Glutamatergic neuron (in vitro differentiated cells): ENCODE measurements around the gene COL12A1. TPM values are rescaled to one million over a fixed set of nuclear protein-coding genes. Genes with fewer than 3 reads are reported as not detected.

ENCODE experiments used
- DNase-seq: peaks from one replicate; pipeline ENCODE4 v3.0.0; 2022
- H3K27ac Mint-ChIP-seq: one replicate; pipeline ENCODE4 v1.8.0; 2020; ENCODE audit warnings: mild to moderate bottlenecking, mixed read lengths, inconsistent platforms; ENCODE audit not compliant: unreplicated experiment
- H3K27me3 Mint-ChIP-seq: one replicate; pipeline ENCODE4 v1.8.0; 2020; ENCODE audit warnings: mild to moderate bottlenecking, moderate library complexity, mixed read lengths, inconsistent platforms; ENCODE audit not compliant: unreplicated experiment
- H3K36me3 Mint-ChIP-seq: one replicate; pipeline ENCODE4 v1.8.0; 2020; ENCODE audit warnings: mild to moderate bottlenecking, mixed read lengths, inconsistent platforms; ENCODE audit not compliant: unreplicated experiment
- H3K4me1 Mint-ChIP-seq: one replicate; pipeline ENCODE4 v1.8.0; 2020; ENCODE audit warnings: mild to moderate bottlenecking, low read depth, mixed read lengths, inconsistent platforms; ENCODE audit not compliant: unreplicated experiment
- H3K4me3 Mint-ChIP-seq: one replicate; pipeline ENCODE4 v1.8.0; 2020; ENCODE audit warnings: mild to moderate bottlenecking, mixed read lengths, inconsistent platforms; ENCODE audit not compliant: unreplicated experiment
- H3K9me3 Mint-ChIP-seq: one replicate; pipeline ENCODE4 v1.8.0; 2020; ENCODE audit warnings: mild to moderate bottlenecking, moderate library complexity, mixed read lengths, inconsistent platforms; ENCODE audit not compliant: unreplicated experiment
- total RNA-seq: library from RNA; stranded (reverse); fragmentation: NEBNext Ultra II Directional; extraction: Animal tissue kit (Norgen Biotek cat#: 25700); gene quantifications from one replicate; pipeline ENCODE4 v1.2.1, GENCODE V29; 2021; ENCODE audit not compliant: unreplicated experiment
- TF ChIP-seq, protein P1 (sequence below): fragments of 200-600 bp; sonication (generic); IDR thresholded peaks from one replicate; pipeline ENCODE4 v1.5.0; 2021; ENCODE audit not compliant: partially characterized antibody, unreplicated experiment

COL12A1 gene
- total RNA-seq, 1 donor from 2014 or later: 2.4 TPM

DNA sequence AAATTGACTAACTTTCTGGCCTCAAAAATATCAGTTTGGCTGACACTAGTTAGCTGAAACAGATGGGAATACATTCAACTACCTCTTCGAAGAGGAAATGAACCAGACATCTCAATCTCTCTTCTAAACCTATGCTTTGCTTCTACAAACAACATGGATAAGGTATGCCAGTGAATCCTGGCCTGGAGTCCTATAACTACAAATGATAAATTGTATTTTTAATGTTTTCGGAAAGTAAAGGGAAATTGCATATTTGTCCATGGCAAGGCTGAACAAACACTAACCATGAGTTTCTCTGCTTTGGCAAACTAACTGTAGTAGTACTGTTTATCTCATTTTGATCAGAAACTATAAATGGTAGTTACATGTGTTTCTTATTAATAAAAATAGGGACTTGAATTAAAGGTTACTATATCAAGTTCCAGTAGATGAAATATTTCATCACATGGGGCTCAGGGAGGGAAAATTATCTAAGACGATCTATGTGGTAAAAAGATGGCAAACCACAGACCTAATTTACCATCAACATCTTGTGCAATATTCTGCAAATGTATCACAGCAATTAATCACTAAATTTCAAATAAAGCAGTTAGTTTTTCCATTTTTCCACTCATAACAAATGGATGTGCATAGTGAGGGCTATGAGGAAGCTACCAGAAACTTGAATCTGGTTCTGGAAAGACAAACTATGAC is 76.8 kb downstream of the COL12A1 start:
- H3K4me3 Mint-ChIP-seq: no peak overlapping the region
- DNase-seq: no peak
- H3K27me3 Mint-ChIP-seq: no peaks in the 10 kb centered on the region
- no peaks in the 10 kb centered on the region for H3K4me1 Mint-ChIP-seq
- H3K36me3 Mint-ChIP-seq: no peaks in the 10 kb centered on the region
- H3K9me3 Mint-ChIP-seq: no peaks in the 10 kb centered on the region
- TF ChIP-seq, protein P1, sequence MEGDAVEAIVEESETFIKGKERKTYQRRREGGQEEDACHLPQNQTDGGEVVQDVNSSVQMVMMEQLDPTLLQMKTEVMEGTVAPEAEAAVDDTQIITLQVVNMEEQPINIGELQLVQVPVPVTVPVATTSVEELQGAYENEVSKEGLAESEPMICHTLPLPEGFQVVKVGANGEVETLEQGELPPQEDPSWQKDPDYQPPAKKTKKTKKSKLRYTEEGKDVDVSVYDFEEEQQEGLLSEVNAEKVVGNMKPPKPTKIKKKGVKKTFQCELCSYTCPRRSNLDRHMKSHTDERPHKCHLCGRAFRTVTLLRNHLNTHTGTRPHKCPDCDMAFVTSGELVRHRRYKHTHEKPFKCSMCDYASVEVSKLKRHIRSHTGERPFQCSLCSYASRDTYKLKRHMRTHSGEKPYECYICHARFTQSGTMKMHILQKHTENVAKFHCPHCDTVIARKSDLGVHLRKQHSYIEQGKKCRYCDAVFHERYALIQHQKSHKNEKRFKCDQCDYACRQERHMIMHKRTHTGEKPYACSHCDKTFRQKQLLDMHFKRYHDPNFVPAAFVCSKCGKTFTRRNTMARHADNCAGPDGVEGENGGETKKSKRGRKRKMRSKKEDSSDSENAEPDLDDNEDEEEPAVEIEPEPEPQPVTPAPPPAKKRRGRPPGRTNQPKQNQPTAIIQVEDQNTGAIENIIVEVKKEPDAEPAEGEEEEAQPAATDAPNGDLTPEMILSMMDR: no peak
- H3K27ac Mint-ChIP-seq: no peak overlapping the region

DNA sequence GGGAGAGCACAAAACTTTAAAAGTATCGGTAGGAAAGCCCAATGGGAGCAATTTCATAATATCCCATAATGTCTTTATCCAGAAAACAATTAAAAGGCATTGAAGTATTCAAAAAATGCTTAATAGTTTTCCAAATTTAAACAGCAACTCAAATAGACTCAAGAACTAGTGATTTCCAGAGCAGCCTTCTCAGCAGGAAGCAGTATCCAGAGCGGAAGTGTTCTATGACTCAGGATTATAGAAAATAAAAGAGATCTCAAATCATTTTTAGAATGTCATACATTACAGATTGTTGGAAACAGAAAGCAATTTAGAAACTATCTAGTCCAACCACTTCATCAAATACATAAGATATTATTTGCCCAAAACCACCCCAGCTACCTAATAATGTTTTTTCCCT is 79.3 kb downstream of the COL12A1 start:
- Mint-ChIP-seq H3K4me3 (no peak overlapping the region), H3K27ac (no peak overlapping the region), H3K36me3 (no peaks in the 10 kb centered on the region), H3K4me1 (no peaks in the 10 kb centered on the region), H3K9me3 (no peaks in the 10 kb centered on the region), H3K27me3 (no peaks in the 10 kb centered on the region)
- TF ChIP-seq, protein P1: no peak
- no peak for DNase-seq

- Mint-ChIP-seq H3K27me3 (no peaks in the 10 kb centered on the region), H3K36me3 (no peaks in the 10 kb centered on the region), H3K4me1 (no peaks in the 10 kb centered on the region), H3K27ac (no peak overlapping the region), H3K4me3 (no peak overlapping the region), H3K9me3 (no peaks in the 10 kb centered on the region)
- TF ChIP-seq, protein P1: no peak
- no peak for DNase-seq
These were observed 80.9 kb downstream of the COL12A1 start for GRCh38 chr6:75124983-75125382.

- no peaks in the 10 kb centered on the region for H3K4me1 Mint-ChIP-seq
- no peak for DNase-seq
- TF ChIP-seq, protein P1: no peak
- no peak overlapping the region for H3K27ac Mint-ChIP-seq
- H3K27me3 Mint-ChIP-seq: no peaks in the 10 kb centered on the region
- H3K4me3 Mint-ChIP-seq: no peak overlapping the region
- H3K9me3 Mint-ChIP-seq: no peaks in the 10 kb centered on the region
- no peaks in the 10 kb centered on the region for H3K36me3 Mint-ChIP-seq
These were observed 81.8 kb downstream of the COL12A1 start for GRCh38 chr6:75124085-75124484.

DNA sequence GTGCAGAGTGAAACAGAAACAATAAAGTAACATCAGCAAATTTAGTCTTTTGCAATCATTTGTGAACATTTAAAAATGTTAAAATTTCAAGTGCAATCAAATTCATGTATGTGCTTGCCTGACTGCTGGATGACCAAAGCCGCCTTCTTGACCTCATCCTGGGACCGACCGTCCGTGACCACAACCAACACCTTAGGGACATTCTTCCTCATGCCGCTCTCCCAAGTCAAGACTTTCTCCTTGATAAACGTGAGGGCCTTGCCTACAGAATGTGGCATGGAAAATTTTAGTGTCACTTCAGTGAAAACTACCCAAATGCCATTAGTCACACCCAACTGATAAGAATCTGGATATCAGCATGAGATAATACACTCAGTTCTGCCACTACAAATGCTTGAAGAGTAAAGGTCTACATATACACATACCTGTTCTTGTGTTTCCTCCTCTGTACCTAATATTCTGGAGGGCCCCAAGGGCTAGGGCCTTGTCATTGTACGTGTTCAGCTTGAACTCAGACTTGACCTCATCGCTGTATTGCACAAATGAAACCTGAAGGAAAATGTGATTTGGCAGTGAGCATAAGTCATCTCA is 86.8 kb downstream of the COL12A1 start:
- no peak overlapping the region for H3K27ac Mint-ChIP-seq
- no peak overlapping the region for H3K4me3 Mint-ChIP-seq
- no peaks in the 10 kb centered on the region for H3K36me3 Mint-ChIP-seq
- H3K27me3 Mint-ChIP-seq: no peaks in the 10 kb centered on the region
- TF ChIP-seq, protein P1: no peak
- no peak for DNase-seq
- no peaks in the 10 kb centered on the region for H3K9me3 Mint-ChIP-seq
- H3K4me1 Mint-ChIP-seq: no peaks in the 10 kb centered on the region
